ENCODE results near the gene ZNF273. TPM values are rescaled to one million over a fixed set of nuclear protein-coding genes. Genes with fewer than 3 reads are reported as not detected.
A peak's percentile ranks its signal among the peaks of the same experiment; 100 is the strongest.

The ZNF273 gene
- total and polyA plus RNA-seq, 8 donors, result 1.3 to 24.3 (median 6.9) TPM

- 88 to 91% (median 89%) methylated on average over 22 of the region's 22 CpGs for WGBS, 5 donors
- intact Hi-C loops (cut with DNase I; ENCODE audit: low total_unique reads), result no loop called here
- DNase-seq, result no peak
Measured at GRCh38 chr7:64884085-64884912, 18.8 kb upstream of the ZNF273 start.

GRCh38 chr7:64884913-64885370 is 18.1 kb upstream of the ZNF273 start:
- 83 to 90% (median 87%) methylated on average over 19 of the region's 19 CpGs for WGBS, 5 donors
- Histone ChIP-seq H3K27me3 (peaks cover 0 to 77% (median 27%) of the 10 kb centered on the region in 3 donors), H3K4me3 (no peak overlapping the region), H3K36me3 (no peaks in the 10 kb centered on the region), H3K27ac (no peak overlapping the region), H3K4me1 (peaks cover 19 to 41% (median 24%) of the 10 kb centered on the region in 4 donors), H3K9me3 (peaks cover 0 to 27% (median 14%) of the 10 kb centered on the region in 4 donors)
- intact Hi-C loops (cut with DNase I; ENCODE audit: low total_unique reads), result no loop called here
- DNase-seq, result peak in 1 of 2 donors; percentile 21
- TF ChIP-seq EP300 (IDR thresholded peaks at IDR 0.05), result no peak

More at GRCh38 chr7:64884085-64884912, 18.8 kb upstream of the ZNF273 start:
- no peak overlapping the region for H3K4me3 ChIP-seq
- TF ChIP-seq POLR2AphosphoS5 (IDR thresholded peaks at IDR 0.05), result no peak
- TF ChIP-seq EP300 (IDR thresholded peaks at IDR 0.05), result no peak
- no peak for TF ChIP-seq POLR2A (IDR thresholded peaks at IDR 0.05)
- H3K36me3 ChIP-seq, result no peaks in the 10 kb centered on the region
- H3K27me3 ChIP-seq, result peaks cover 0 to 71% (median 21%) of the 10 kb centered on the region in 3 donors
- no peak overlapping the region for H3K27ac ChIP-seq
- peaks cover 0 to 32% (median 16%) of the 10 kb centered on the region in 4 donors for H3K9me3 ChIP-seq
- peaks cover 14 to 35% (median 18%) of the 10 kb centered on the region in 4 donors for H3K4me1 ChIP-seq

GRCh38 chr7:64885520-64886240 is 17.4 kb upstream of the ZNF273 start:
- H3K4me1 ChIP-seq, result peaks cover 19 to 49% (median 26%) of the 10 kb centered on the region in 4 donors
- peaks cover 0 to 83% (median 27%) of the 10 kb centered on the region in 3 donors for H3K27me3 ChIP-seq
- peaks cover 0 to 19% (median 10%) of the 10 kb centered on the region in 4 donors for H3K9me3 ChIP-seq
- H3K4me3 ChIP-seq, result no peak overlapping the region
- no peaks in the 10 kb centered on the region for H3K36me3 ChIP-seq
- DNase-seq, result no peak
- H3K27ac ChIP-seq, result no peak overlapping the region
- WGBS, 5 donors, result 90 to 97% (median 91%) methylated on average over 5 of the region's 5 CpGs
- TF ChIP-seq POLR2AphosphoS5 (IDR thresholded peaks at IDR 0.05), result no peak
- no peak for TF ChIP-seq CTCF (IDR thresholded peaks at IDR 0.05)
- no peak for TF ChIP-seq POLR2A (IDR thresholded peaks at IDR 0.05)
- TF ChIP-seq EP300 (IDR thresholded peaks at IDR 0.05), result no peak
- intact Hi-C loops (cut with DNase I; ENCODE audit: low total_unique reads), result no loop called here

- intact Hi-C loops (cut with DNase I; ENCODE audit: low total_unique reads), result no loop called here
- peak in 1 of 2 donors; percentile 5 for DNase-seq
Measured at GRCh38 chr7:64886956-64887545, 16.0 kb upstream of the ZNF273 start.

More at GRCh38 chr7:64886956-64887545, 16.0 kb upstream of the ZNF273 start:
- Histone ChIP-seq H3K9me3 (peaks cover 0 to 13% (median 3%) of the 10 kb centered on the region in 4 donors), H3K36me3 (no peaks in the 10 kb centered on the region), H3K27me3 (peaks cover 0 to 77% (median 25%) of the 10 kb centered on the region in 3 donors), H3K4me1 (peaks cover 19 to 56% (median 29%) of the 10 kb centered on the region in 4 donors), H3K4me3 (no peak overlapping the region), H3K27ac (no peak overlapping the region)
- 68 to 79% (median 71%) methylated on average over 4 of the region's 4 CpGs for WGBS, 5 donors
- TF ChIP-seq CTCF (IDR thresholded peaks at IDR 0.05), result no peak
- TF ChIP-seq POLR2AphosphoS5 (IDR thresholded peaks at IDR 0.05), result no peak
- TF ChIP-seq POLR2A (IDR thresholded peaks at IDR 0.05), result no peak
- TF ChIP-seq EP300 (IDR thresholded peaks at IDR 0.05), result no peak

Measured in stomach (tissue), 9 donors.